ENCODE data around the gene BBS4. TPM values are rescaled to one million over a fixed set of nuclear protein-coding genes. Genes with fewer than 3 reads are reported as not detected.
"Not testable (repeated sequence)": the region's sequence is repeated elsewhere in the genome, so short reads cannot be mapped to it uniquely, and the experiment has no call there.

BBS4 gene
- total and polyA plus RNA-seq, 4 donors: 42.3 to 48.4 (median 45.1) TPM

- DNase-seq (ENCODE audit: low read depth in 4 of 6, low spot score in 6 of 6); H3K27ac ChIP-seq (ENCODE audit: low read depth, low read length); H3K27me3 ChIP-seq (ENCODE audit: control insufficient read depth, insufficient read depth, low read length); H3K36me3 ChIP-seq (ENCODE audit: control insufficient read depth, insufficient read depth, low read length); H3K4me3 ChIP-seq (ENCODE audit: low read depth, low read length); H3K4me1 ChIP-seq (ENCODE audit: control insufficient read depth, insufficient read depth, low read length); H3K9me3 ChIP-seq (ENCODE audit: control insufficient read depth, insufficient read depth, low read length): not testable (repeated sequence)
- WGBS (ENCODE audit: insufficient coverage): no CpG with 5 or more reads among the region's 8 CpGs
Observed at GRCh38 chr15:72663931-72664330, 22.1 kb upstream of the BBS4 start.

DNA sequence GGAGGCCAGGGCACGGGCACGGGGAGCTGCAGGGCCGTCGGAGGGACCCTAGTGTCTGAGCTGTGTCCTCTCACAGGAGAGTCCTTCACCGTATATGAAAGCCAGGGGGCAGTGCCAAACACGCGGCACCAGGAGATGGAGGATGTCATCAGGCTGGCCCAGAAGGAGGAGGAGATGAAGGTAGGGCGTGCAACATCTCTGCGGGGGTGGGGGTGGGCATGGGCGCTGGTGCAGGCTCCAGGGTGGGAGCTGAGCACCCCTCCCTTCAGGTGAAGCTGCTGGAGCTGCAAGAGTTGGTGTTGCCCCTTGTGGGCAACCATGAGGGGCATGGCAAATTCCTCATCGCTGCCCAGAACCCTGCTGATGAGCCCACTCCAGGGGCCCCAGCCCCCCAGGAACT lies 20.3 kb upstream of the BBS4 start:
- DNase-seq (ENCODE audit: low read depth in 4 of 6, low spot score in 6 of 6); H3K36me3 ChIP-seq (ENCODE audit: control insufficient read depth, insufficient read depth, low read length); H3K4me3 ChIP-seq (ENCODE audit: low read depth, low read length); H3K27me3 ChIP-seq (ENCODE audit: control insufficient read depth, insufficient read depth, low read length); H3K4me1 ChIP-seq (ENCODE audit: control insufficient read depth, insufficient read depth, low read length); H3K27ac ChIP-seq (ENCODE audit: low read depth, low read length); H3K9me3 ChIP-seq (ENCODE audit: control insufficient read depth, insufficient read depth, low read length): not testable (repeated sequence)
- no CpG with 5 or more reads among the region's 11 CpGs for WGBS (ENCODE audit: insufficient coverage)

DNA sequence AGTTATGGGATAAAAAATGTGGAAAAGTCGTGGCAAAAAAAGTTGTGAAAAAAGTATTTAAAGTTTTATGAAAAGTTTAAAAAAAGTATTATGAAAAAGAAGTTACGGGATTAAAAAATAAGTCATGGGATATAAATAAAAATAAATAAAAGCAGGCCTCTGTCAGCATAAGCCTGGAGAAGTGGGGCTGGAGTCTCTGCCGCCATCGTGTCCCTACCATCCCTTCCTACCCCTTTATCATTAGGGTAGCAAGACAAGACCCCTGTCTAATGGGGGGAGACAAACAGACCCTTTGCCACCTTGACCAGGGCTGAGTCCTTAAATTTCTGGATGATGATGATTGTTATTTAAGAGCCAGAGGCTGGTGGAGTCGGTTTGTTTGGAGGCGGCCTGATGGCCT lies 16.2 kb upstream of the BBS4 start:
- H3K4me1 ChIP-seq (ENCODE audit: control insufficient read depth, insufficient read depth, low read length); H3K9me3 ChIP-seq (ENCODE audit: control insufficient read depth, insufficient read depth, low read length); H3K4me3 ChIP-seq (ENCODE audit: low read depth, low read length); DNase-seq (ENCODE audit: low read depth in 4 of 6, low spot score in 6 of 6); H3K36me3 ChIP-seq (ENCODE audit: control insufficient read depth, insufficient read depth, low read length); H3K27ac ChIP-seq (ENCODE audit: low read depth, low read length); H3K27me3 ChIP-seq (ENCODE audit: control insufficient read depth, insufficient read depth, low read length): not testable (repeated sequence)
- no CpG with 5 or more reads among the region's 6 CpGs for WGBS (ENCODE audit: insufficient coverage)

DNA sequence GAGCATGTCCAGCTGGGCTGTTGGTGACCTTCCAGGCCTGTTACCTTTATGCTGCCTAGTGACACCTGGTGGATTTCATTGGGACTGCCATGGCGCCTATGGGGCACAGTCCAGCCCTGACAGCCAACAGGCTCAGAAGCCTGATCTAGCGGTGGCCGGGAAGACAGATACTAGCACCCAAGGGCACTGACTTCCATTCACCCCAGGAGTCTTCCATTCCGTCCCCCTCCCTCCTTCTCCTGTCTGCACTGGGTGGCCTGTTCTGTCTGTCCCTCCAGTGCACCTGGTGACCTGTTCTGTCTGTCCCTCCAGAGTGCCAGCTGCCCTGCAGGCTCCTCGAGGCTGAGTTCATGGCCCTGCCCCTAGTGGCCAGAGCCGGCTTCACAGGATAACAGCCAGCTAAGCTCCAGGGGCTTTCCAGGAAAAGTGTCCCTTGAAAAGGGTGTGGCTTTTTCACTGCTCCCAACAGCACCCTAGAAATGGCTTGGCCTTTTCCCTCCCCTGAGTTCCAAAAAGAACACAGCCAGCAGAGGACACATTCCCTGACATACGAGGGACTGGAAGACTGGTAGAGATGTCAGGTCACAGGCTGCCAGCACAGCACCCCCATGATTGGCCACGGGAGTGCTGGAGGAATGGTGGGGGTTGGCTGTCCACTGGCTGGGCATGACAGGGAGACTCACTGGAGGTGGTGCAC lies 15.2 kb upstream of the BBS4 start:
- DNase-seq (ENCODE audit: low read depth in 4 of 6, low spot score in 6 of 6): peak in 3 of 6 donors; percentile 5 to 66 (median 53)
- WGBS (ENCODE audit: insufficient coverage): 5% methylated on average over 8 of the region's 8 CpGs
- H3K27ac ChIP-seq (ENCODE audit: low read depth, low read length); H3K9me3 ChIP-seq (ENCODE audit: control insufficient read depth, insufficient read depth, low read length); H3K4me3 ChIP-seq (ENCODE audit: low read depth, low read length); H3K4me1 ChIP-seq (ENCODE audit: control insufficient read depth, insufficient read depth, low read length); H3K36me3 ChIP-seq (ENCODE audit: control insufficient read depth, insufficient read depth, low read length); H3K27me3 ChIP-seq (ENCODE audit: control insufficient read depth, insufficient read depth, low read length): not testable (repeated sequence)

DNA sequence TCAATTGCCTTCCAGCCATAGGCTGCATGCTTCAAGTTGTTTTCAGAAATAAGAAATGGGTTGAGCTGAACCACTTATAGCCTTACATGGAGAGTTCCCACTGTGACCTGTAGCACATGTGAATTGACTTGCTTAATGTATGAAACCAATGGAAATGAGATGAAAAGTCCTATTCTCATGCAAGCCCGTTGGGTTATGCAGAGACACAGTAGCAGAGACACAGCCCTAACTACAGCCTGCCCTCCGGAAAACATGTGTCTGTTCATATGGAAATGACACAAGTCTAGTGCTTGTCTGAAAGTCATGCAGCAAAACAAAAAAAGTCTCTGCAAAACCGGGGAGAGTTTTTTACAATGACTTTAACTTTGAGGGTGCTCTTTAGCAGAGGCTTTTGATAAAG lies 14.5 kb upstream of the BBS4 start:
- no peaks in the 10 kb centered on the region for H3K9me3 ChIP-seq (ENCODE audit: control insufficient read depth, insufficient read depth, low read length)
- no peak overlapping the region for H3K27ac ChIP-seq (ENCODE audit: low read depth, low read length)
- H3K4me3 ChIP-seq (ENCODE audit: low read depth, low read length): no peak overlapping the region
- H3K27me3 ChIP-seq (ENCODE audit: control insufficient read depth, insufficient read depth, low read length): peaks cover 3% of the 10 kb centered on the region
- H3K4me1 ChIP-seq (ENCODE audit: control insufficient read depth, insufficient read depth, low read length): peaks cover 6% of the 10 kb centered on the region
- DNase-seq (ENCODE audit: low read depth in 4 of 6, low spot score in 6 of 6): no peak
- 20% methylated on average over 1 of the region's 3 CpGs for WGBS (ENCODE audit: insufficient coverage)
- no peaks in the 10 kb centered on the region for H3K36me3 ChIP-seq (ENCODE audit: control insufficient read depth, insufficient read depth, low read length)

DNA sequence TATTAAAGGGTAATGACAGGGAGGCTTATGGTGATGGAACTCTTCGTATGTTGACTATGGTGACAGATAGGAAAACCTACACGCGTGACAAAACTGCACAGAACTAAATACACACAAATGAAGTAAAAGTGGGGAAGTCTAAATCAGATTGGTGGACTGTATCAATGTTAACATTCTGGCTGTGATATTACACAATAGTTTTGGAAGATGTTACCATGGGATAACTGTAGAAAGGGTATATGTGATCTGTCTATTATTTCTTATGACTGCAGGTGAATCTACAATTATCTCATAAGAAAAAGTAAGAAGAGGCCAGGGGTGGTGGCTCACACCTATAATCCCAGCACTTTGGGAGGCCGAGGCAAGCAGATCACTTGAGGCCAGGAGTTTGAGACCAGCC lies 9.2 kb upstream of the BBS4 start:
- WGBS (ENCODE audit: insufficient coverage): no CpG with 5 or more reads among the region's 4 CpGs
- H3K36me3 ChIP-seq (ENCODE audit: control insufficient read depth, insufficient read depth, low read length): no peaks in the 10 kb centered on the region
- peaks cover 19% of the 10 kb centered on the region for H3K27me3 ChIP-seq (ENCODE audit: control insufficient read depth, insufficient read depth, low read length)
- no peaks in the 10 kb centered on the region for H3K9me3 ChIP-seq (ENCODE audit: control insufficient read depth, insufficient read depth, low read length)
- H3K4me1 ChIP-seq (ENCODE audit: control insufficient read depth, insufficient read depth, low read length): no peaks in the 10 kb centered on the region
- H3K4me3 ChIP-seq (ENCODE audit: low read depth, low read length): no peak overlapping the region
- DNase-seq (ENCODE audit: low read depth in 4 of 6, low spot score in 6 of 6): no peak
- no peak overlapping the region for H3K27ac ChIP-seq (ENCODE audit: low read depth, low read length)

DNA sequence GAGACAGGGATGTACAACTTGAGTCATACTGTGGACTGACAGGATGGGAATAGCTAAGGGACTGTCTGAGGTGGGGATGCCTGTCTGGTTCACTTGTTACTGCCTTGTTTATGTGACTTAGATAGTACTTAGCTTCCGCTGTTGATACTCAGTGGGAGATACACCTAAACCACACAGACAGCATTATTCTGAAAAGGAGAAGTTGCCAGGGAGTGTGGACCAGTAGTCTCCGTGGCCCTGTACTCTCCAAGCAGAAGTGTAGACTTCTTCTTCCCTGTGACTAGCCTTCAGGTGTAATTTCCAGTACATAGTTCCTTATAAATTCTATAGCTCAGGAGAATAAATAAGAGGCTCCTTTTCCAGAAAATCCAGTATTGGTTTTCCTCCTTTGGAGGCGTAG lies 5.1 kb upstream of the BBS4 start:
- Histone ChIP-seq H3K27ac (ENCODE audit: low read depth, low read length) (no peak overlapping the region), H3K27me3 (ENCODE audit: control insufficient read depth, insufficient read depth, low read length) (peaks cover 17% of the 10 kb centered on the region), H3K36me3 (ENCODE audit: control insufficient read depth, insufficient read depth, low read length) (no peaks in the 10 kb centered on the region), H3K9me3 (ENCODE audit: control insufficient read depth, insufficient read depth, low read length) (no peaks in the 10 kb centered on the region), H3K4me1 (ENCODE audit: control insufficient read depth, insufficient read depth, low read length) (no peaks in the 10 kb centered on the region), H3K4me3 (ENCODE audit: low read depth, low read length) (no peak overlapping the region)
- DNase-seq (ENCODE audit: low read depth in 4 of 6, low spot score in 6 of 6): no peak
- WGBS (ENCODE audit: insufficient coverage): no CpG with 5 or more reads among the region's 3 CpGs

GRCh38 chr15:72682772-72683171 lies 3.2 kb upstream of the BBS4 start:
- DNase-seq (ENCODE audit: low read depth in 4 of 6, low spot score in 6 of 6): no peak
- Histone ChIP-seq H3K36me3 (ENCODE audit: control insufficient read depth, insufficient read depth, low read length) (no peaks in the 10 kb centered on the region), H3K4me3 (ENCODE audit: low read depth, low read length) (no peak overlapping the region), H3K27me3 (ENCODE audit: control insufficient read depth, insufficient read depth, low read length) (peaks cover 16% of the 10 kb centered on the region), H3K4me1 (ENCODE audit: control insufficient read depth, insufficient read depth, low read length) (peaks cover 9% of the 10 kb centered on the region), H3K27ac (ENCODE audit: low read depth, low read length) (no peak overlapping the region), H3K9me3 (ENCODE audit: control insufficient read depth, insufficient read depth, low read length) (no peaks in the 10 kb centered on the region)
- 89% methylated on average over 3 of the region's 3 CpGs for WGBS (ENCODE audit: insufficient coverage)

DNA sequence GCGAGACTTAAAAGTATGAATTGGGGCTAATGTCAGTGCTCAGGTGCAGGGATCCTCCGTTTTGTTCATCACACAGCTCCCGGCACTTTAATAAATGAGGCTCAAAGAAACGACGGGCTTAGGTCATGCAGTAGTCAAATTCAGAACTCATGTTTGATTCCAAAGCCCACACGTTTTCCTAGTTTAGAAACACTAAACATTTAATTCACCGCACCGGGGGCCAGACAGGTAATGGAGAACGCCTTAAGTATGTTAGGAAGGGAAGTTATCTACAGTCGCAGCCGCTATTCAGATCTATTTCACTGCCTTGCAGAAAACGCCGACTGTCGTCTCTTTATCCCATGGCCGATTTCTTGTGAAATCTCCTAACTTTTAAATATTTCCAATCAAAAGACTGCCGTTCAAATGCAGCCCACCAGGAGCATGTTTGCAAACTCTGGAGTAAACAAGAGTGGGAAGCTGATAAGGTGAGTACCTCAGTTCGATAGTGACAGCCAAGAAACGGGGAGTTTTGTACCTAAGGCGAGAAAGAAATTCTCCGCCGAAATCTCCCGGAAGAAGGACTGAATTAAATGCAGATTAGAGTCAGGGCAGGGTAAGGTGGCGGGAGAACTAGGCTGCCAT lies 594 bp upstream of the BBS4 start:
- H3K4me3 ChIP-seq (ENCODE audit: low read depth, low read length): peak overlapping the region; percentile 65
- H3K27ac ChIP-seq (ENCODE audit: low read depth, low read length): peak overlapping the region; percentile 87
- peaks cover 6% of the 10 kb centered on the region for H3K27me3 ChIP-seq (ENCODE audit: control insufficient read depth, insufficient read depth, low read length)
- H3K4me1 ChIP-seq (ENCODE audit: control insufficient read depth, insufficient read depth, low read length): peaks cover 9% of the 10 kb centered on the region
- H3K9me3 ChIP-seq (ENCODE audit: control insufficient read depth, insufficient read depth, low read length): no peaks in the 10 kb centered on the region
- 18% methylated on average over 14 of the region's 23 CpGs for WGBS (ENCODE audit: insufficient coverage)
- no peak for DNase-seq (ENCODE audit: low read depth in 4 of 6, low spot score in 6 of 6)
- H3K36me3 ChIP-seq (ENCODE audit: control insufficient read depth, insufficient read depth, low read length): no peaks in the 10 kb centered on the region

- H3K27me3 ChIP-seq (ENCODE audit: control insufficient read depth, insufficient read depth, low read length): no peaks in the 10 kb centered on the region
- H3K4me1 ChIP-seq (ENCODE audit: control insufficient read depth, insufficient read depth, low read length): peaks cover 9% of the 10 kb centered on the region
- no CpG with 5 or more reads among the region's 5 CpGs for WGBS (ENCODE audit: insufficient coverage)
- H3K9me3 ChIP-seq (ENCODE audit: control insufficient read depth, insufficient read depth, low read length): no peaks in the 10 kb centered on the region
- H3K4me3 ChIP-seq (ENCODE audit: low read depth, low read length): no peak overlapping the region
- H3K36me3 ChIP-seq (ENCODE audit: control insufficient read depth, insufficient read depth, low read length): no peaks in the 10 kb centered on the region
- H3K27ac ChIP-seq (ENCODE audit: low read depth, low read length): no peak overlapping the region
- DNase-seq (ENCODE audit: low read depth in 4 of 6, low spot score in 6 of 6): no peak
Observed at GRCh38 chr15:72688697-72689096, 2.7 kb downstream of the BBS4 start.

Data from spinal cord (tissue), 10 donors.